Uterus (tissue), 4 donors: ENCODE data around the gene COPB2. TPM values are rescaled to one million over a fixed set of nuclear protein-coding genes. Genes with fewer than 3 reads are reported as not detected.

Experiments
- DNase-seq, 2 donors: peaks; one replicate each; pipeline ENCODE4 v3.0.0-alpha.2; 2019 to 2020
- H3K27ac ChIP-seq, 2 donors: fragments of 200-600 bp; sonication (generic); 1 replicate in 1 of 2; 2 replicates in 1 of 2; pipeline ENCODE4 v1.5.1; 2016 to 2018
- H3K27me3 ChIP-seq, 2 donors: fragments of 200-600 bp; sonication (generic); one replicate each; pipeline ENCODE4 v1.5.1; 2018 to 2019; ENCODE audit warnings: control low read depth in 1 of 2
- H3K36me3 ChIP-seq, 2 donors: fragments of 200-600 bp; sonication (generic); one replicate each; pipeline ENCODE4 v1.5.1; 2019; ENCODE audit warnings: control low read depth in 1 of 2
- H3K4me1 ChIP-seq, 2 donors: fragments of 200-600 bp; sonication (generic); one replicate each; pipeline ENCODE4 v1.5.1; 2018 to 2019; ENCODE audit warnings: control low read depth in 1 of 2
- H3K4me3 ChIP-seq, 2 donors: fragments of 200-600 bp; sonication (generic); 1 replicate in 1 of 2; 2 replicates in 1 of 2; pipeline ENCODE4 v1.5.1; 2018 to 2019; ENCODE audit warnings: mild to moderate bottlenecking in 1 of 2
- H3K9me3 ChIP-seq, 2 donors: fragments of 200-600 bp; sonication (generic); one replicate each; pipeline ENCODE4 v1.5.1; 2019; ENCODE audit warnings: control low read depth in 1 of 2
- POLR2A ChIP-seq, 2 donors: fragments of 450-650 bp; IDR thresholded peaks; one replicate each; pipeline ENCODE4 v1.6.1; 2016; ENCODE audit warnings: antibody characterized with exemption in 2 of 2, mild to moderate bottlenecking in 1 of 2, moderate library complexity in 1 of 2
- intact Hi-C: fragments of 100-400 bp; cut with DNase I; formaldehyde crosslinking; loops from one replicate; pipeline ENCODE4 v1.15.1; 2023; ENCODE audit warnings: low total_unique reads
- total RNA-seq, 4 donors: library from RNA; depleted of rRNA in 3 of 4; stranded (reverse); fragments of >200 nt in 3 of 4; gene quantifications; one replicate each; pipeline versions ENCODE4 v1.1.0 to v1.2.4, GENCODE V29; 2014 to 2023
- TF ChIP-seq, protein P1 (sequence below), 4 experiments: fragments of 200-600 bp in 2 of 4; fragments of 450-650 bp in 2 of 4; sonication (generic) in 2 of 4; IDR thresholded peaks; one replicate each; pipeline ENCODE4 v1.5.1; 2016 to 2019; ENCODE audit warnings: antibody characterized with exemption in 4 of 4, mild to moderate bottlenecking in 2 of 4, moderate library complexity in 1 of 4
- donor health status: DM: yes; HTN: yes; CAD: no.

COPB2 gene
- total RNA-seq, 4 donors from 2014 or later = 50.3 to 204 (median 86.5) TPM

DNA sequence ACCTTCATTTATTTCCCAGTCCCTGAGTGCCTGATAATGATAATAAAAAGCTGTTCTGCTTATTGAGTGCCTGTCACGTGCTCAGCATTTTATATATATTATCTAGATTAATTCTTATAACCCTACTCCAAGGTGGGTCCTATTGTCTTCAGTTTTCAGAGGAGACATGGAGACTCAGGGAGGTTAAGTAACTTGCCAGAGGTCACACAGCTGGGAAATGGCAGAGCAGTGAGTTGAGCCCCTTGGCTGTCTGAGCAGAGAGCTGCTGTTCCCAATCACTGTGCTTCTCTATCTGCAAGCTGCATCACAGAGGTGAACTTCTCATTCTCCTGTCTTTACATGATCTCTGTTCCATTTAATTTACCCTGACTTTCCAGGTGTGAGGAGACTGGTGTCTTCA, 77.9 kb downstream of the COPB2 start:
- DNase-seq = no peak
- no peak overlapping the region for H3K4me3 ChIP-seq
- H3K4me1 ChIP-seq = peaks cover 0 to 11% of the 10 kb centered on the region in 2 donors
- TF ChIP-seq, protein P1, sequence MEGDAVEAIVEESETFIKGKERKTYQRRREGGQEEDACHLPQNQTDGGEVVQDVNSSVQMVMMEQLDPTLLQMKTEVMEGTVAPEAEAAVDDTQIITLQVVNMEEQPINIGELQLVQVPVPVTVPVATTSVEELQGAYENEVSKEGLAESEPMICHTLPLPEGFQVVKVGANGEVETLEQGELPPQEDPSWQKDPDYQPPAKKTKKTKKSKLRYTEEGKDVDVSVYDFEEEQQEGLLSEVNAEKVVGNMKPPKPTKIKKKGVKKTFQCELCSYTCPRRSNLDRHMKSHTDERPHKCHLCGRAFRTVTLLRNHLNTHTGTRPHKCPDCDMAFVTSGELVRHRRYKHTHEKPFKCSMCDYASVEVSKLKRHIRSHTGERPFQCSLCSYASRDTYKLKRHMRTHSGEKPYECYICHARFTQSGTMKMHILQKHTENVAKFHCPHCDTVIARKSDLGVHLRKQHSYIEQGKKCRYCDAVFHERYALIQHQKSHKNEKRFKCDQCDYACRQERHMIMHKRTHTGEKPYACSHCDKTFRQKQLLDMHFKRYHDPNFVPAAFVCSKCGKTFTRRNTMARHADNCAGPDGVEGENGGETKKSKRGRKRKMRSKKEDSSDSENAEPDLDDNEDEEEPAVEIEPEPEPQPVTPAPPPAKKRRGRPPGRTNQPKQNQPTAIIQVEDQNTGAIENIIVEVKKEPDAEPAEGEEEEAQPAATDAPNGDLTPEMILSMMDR (IDR thresholded peaks at IDR 0.05) = no peak
- no peak for TF ChIP-seq POLR2A (IDR thresholded peaks at IDR 0.05)
- no peaks in the 10 kb centered on the region for H3K27me3 ChIP-seq
- H3K9me3 ChIP-seq = no peaks in the 10 kb centered on the region
- intact Hi-C loops = no loop called here
- H3K36me3 ChIP-seq = no peaks in the 10 kb centered on the region
- no peak overlapping the region for H3K27ac ChIP-seq

DNA sequence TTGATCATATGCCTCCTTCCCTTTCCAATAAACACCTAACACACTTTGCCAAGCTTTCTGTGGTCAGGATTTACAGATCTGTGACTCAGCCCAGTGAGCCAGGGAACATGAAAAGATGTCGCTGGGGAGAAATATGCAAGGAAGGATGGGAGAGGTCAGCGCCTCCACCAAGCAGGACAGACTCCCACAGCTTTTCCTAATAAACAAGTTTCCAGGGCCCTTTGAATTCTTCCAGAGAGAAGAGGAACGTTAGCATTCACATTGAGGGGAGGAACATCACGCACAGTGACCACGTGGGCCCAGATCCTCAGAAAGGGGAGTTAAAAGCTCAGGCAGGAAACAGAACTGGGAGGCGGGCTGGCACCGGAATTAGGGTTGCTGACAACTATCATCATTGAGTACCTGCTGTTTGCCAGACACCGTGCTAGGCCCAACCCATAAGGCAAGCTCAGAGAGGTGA, 78.9 kb downstream of the COPB2 start:
- no peak overlapping the region for H3K4me3 ChIP-seq
- peak overlapping the region; percentile 68 to 78 for H3K27ac ChIP-seq
- peaks cover 0 to 11% of the 10 kb centered on the region in 2 donors for H3K4me1 ChIP-seq
- no peaks in the 10 kb centered on the region for H3K9me3 ChIP-seq
- H3K36me3 ChIP-seq = no peaks in the 10 kb centered on the region
- no peaks in the 10 kb centered on the region for H3K27me3 ChIP-seq
- intact Hi-C loops = no loop called here
- no peak for TF ChIP-seq POLR2A (IDR thresholded peaks at IDR 0.05)
- TF ChIP-seq, protein P1 (IDR thresholded peaks at IDR 0.05) = no peak
- DNase-seq = peak; percentile 20 to 32

DNA sequence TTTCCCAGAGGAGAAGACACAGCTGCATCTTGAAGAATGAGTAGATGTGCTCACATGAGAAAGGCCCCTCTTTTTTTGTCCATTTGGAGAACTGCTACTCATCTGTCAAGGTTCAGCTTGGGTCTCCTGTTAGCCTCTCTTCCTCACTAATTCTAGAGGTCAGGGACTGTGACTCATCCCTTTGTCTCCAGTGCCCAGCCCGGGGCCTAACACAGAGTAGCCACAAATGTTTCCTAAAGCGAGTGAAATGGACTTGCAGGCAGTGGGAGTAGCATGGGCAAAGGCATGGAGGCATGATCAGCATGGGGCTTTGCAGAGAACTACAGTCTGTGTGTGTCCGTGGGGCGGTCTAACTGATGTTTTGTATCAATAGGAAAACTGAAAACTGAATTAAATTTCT, 79.6 kb downstream of the COPB2 start:
- intact Hi-C loops = no loop called here
- peak overlapping the region; percentile 68 to 78 for H3K27ac ChIP-seq
- DNase-seq = no peak
- no peak for TF ChIP-seq POLR2A (IDR thresholded peaks at IDR 0.05)
- TF ChIP-seq, protein P1 (IDR thresholded peaks at IDR 0.05) = no peak
- no peaks in the 10 kb centered on the region for H3K9me3 ChIP-seq
- no peaks in the 10 kb centered on the region for H3K27me3 ChIP-seq
- H3K36me3 ChIP-seq = no peaks in the 10 kb centered on the region
- no peak overlapping the region for H3K4me3 ChIP-seq
- H3K4me1 ChIP-seq = peaks cover 0 to 11% of the 10 kb centered on the region in 2 donors

DNA sequence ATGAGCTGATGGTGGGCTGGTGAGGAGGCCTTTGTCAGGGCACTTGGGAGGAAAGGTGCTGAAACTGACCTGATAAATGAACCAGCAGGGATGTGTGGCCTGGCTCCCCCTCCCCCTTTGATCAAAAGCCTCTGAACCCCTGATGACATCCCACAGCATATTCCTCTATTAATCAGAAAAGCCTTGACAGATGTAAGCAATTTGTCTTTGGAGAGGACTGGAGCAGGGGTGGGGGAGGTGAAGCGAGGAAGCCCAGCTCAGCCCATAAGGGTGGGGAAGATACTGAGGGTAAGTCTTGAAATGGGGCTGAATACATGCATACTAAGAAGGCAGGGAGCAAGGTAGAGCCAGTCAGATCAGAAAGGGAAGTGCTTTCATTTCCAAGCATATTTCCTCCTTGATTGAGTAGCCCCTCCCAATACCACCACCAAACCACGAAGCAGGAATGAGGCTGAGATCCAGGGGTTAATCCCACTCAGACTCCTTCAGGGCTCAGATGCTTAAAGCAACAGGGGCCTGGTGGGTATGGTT, 80.3 kb downstream of the COPB2 start:
- DNase-seq = no peak
- peaks cover 0 to 11% of the 10 kb centered on the region in 2 donors for H3K4me1 ChIP-seq
- H3K27me3 ChIP-seq = no peaks in the 10 kb centered on the region
- TF ChIP-seq, protein P1 (IDR thresholded peaks at IDR 0.05) = no peak
- TF ChIP-seq POLR2A (IDR thresholded peaks at IDR 0.05) = no peak
- intact Hi-C loops = no loop called here
- H3K9me3 ChIP-seq = no peaks in the 10 kb centered on the region
- no peak overlapping the region for H3K4me3 ChIP-seq
- peak overlapping the region; percentile 68 to 78 for H3K27ac ChIP-seq
- no peaks in the 10 kb centered on the region for H3K36me3 ChIP-seq

DNA sequence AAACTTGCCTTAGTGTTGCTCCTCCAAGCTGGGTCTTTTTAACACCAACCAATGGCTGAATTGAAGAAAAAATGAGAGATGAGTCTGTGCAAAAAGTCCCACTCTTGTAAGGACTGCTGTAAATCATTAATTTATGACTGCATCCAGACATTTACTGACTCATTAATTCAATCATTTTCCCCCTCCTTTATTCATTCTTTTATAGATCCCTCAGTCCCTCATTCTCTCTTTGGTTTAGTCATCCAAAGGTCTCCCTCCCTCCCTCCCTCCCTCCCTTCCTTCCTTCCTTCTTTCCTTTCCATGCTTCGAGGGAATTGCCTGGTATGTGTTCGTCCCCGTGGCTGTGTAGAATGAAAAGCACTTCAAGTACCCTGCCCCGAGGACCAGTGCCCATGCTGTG, 80.9 kb downstream of the COPB2 start:
- Histone ChIP-seq H3K9me3 (no peaks in the 10 kb centered on the region), H3K36me3 (no peaks in the 10 kb centered on the region), H3K27me3 (no peaks in the 10 kb centered on the region), H3K4me3 (no peak overlapping the region), H3K27ac (peak overlapping the region in 1 of 2 donors; percentile 68), H3K4me1 (peaks cover 0 to 11% of the 10 kb centered on the region in 2 donors)
- intact Hi-C loops = no loop called here
- TF ChIP-seq, protein P1 (IDR thresholded peaks at IDR 0.05) = no peak
- no peak for TF ChIP-seq POLR2A (IDR thresholded peaks at IDR 0.05)
- no peak for DNase-seq
